Limb (tissue), 2 donors: ENCODE results near the gene PPP1R10.

Source experiments
- DNase-seq, 2 donors: peaks; one replicate each; pipeline ENCODE4 v3.0.0-alpha.2; 2016; ENCODE audit errors: extremely low spot score in 2 of 2

PPP1R10 gene

DNA sequence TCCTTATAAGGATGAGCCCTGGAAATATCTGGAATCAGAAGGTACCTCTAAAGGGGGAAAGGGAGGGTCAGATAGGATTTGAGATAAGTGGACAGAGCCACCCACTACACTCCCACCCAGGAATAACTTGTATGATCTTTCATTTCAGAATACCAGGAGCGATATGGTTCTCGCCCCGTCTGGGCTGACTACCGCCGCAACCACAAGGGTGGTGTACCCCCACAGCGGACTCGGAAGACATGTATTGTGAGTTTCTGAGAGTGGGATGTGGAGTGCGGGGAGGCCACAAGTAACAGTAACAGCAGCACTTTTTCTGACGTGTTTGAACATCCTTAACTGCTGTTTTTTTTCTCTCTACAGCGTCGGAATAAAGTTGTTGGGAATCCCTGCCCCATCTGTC is 2.5 kb upstream of the PPP1R10 start:
- no peak for DNase-seq

DNA sequence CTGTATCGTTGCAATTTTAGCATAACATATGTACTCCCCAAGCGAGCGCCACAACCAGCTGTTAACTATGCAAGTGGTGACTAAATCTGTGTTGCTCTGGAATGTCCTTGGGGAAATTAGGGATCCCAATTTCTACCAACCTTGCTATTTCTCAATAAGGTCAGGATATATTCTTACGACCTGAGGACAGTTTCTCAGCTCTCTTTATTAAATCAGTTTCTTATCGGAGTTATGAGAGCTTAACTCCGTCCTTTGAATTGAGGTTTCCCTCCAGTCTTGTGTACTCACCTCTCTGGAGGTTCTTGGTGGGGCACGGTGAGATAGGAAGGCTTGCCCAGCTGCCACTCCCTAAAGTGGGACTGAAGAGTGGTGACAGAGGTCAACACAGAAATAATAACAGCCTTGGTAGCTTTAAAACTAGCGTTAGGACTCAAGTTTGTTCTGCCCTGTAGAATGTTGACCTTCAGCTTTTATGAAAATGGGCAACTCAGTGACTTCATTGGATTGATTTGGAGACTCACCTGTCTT is 1.3 kb upstream of the PPP1R10 start:
- no peak for DNase-seq

DNA sequence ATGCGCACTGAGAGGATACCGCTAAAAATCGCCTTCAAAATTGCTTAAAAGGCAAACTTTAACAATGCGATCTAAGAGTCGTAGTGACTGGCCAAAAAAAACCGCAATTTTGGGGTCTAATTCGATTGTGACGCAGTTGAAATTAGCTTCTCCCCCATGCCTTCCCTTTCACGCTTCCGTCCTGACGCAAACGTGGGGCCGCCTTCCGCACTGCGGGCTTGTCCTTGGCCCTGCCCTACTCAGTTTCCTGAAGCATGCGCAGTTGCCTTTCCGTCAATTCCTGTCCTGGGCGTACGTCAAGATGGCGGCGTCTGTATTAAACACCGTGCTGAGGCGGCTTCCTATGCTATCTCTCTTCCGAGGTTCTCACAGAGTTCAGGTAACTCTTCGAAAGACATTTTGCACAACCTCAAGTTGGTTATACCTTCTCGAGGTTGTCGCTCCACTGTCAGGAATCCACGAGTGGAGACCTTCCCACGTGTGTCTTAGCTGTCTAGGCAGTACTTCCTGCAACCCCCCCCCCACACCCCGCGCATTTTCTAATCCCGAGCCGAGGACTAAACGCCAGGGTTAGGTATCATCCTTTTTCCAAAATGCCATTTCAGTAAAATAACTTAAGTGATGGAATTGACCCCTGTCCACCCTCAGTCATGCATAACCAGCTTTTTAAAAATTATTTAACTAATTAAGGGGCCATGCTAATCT is 674 bp upstream of the PPP1R10 start, which contains the start of gene MRPS18B:
Gene MRPS18B (plus strand): TSS at position 276 of the 705 bp plus-strand sequence. CDS start 26 bp downstream, at position 302.
- peak; percentile 95 to 99 for DNase-seq

DNA sequence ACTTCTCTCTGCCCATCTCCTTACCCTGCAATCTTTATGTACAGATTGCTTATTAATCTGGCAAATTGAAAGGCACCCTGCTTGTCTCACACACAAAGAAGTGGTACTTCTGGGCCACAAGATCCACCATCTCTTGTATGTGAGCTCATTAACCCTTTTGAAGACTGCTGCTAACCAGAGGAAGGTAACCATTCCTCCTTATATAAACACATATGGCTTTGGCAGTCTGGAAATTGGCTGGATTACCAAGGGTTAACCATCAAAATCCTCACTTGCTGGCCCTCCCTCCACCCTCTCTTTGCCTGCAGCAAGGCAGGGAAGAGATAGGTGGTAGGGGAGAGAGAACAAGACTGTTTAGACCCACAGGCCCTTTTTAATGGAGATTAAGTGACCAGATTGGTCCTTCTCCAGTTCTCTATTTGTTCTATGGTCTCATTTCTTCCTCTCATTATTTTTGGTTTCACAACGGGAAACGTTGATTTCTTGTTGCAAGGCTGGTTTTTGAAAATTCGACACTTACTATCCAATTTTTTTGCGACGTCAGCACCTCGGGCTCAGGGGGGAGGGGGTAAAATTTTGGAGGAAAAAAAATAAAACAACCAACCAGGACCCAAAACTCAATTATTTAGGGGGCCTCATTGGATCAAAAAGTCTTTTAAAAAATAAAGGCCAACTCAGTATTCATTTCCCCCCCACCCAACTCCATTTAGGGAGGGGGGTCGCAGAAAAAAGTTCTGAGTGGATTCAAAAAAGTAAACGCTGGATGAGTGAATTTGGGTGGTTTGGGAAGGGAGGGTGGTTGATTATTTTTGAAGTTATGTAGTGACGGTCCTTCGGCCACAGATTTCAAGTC is 859 bp downstream of the PPP1R10 start:
- peak; percentile 61 for DNase-seq

DNA sequence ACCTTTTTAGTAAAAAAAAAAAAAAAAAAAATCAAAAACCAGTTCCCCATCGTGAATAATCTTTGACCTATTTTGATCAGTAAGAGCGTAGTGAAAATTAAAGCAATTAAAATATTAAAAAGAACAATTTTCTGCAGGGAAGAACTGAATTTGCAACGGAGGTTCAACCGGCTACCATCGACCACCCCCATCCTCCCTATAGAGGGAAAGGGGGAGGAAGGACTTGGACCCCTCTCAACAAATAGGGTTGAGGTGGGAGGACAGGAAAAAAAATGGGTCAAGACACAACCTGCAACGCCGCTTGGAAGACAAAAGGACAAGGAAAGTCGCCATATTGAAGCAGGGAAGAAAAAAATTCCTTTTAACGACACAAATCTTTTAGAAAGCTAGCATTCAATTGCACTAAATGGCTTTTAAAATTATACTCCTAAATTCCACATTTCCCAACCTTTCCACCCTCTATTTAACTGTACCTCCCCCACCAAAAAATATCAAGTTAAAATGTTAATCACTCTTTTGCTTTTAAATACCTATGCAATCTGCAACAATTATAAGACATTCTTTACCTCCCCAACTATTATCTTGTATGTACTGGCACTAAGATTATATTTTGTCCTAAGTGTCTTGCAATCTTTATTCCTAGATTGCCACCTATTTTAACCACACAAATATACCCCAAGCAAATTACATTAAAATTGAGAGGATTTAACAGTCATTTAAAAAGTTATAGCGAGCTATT is 1.7 kb downstream of the PPP1R10 start:
- DNase-seq, result peak; percentile 76 to 82

DNA sequence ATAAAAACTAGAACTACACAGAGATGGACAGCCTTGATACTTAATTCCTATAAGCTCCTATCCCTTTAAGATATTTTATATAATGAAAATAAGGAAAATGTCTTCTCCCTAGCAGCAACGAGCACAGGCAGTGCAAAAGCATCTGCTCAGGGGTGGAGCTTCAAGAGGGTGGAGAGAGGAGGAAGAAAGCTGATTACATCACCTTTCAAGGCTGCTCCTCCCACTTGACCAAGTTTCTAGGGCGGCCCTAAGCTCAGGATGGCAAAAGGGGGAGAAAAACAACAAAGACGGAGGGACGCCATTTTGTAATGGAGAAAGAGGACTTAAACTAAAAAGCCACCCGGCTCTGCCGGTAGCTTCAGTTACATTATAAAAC is 2.2 kb downstream of the PPP1R10 start:
- peak; percentile 82 to 98 for DNase-seq

DNA sequence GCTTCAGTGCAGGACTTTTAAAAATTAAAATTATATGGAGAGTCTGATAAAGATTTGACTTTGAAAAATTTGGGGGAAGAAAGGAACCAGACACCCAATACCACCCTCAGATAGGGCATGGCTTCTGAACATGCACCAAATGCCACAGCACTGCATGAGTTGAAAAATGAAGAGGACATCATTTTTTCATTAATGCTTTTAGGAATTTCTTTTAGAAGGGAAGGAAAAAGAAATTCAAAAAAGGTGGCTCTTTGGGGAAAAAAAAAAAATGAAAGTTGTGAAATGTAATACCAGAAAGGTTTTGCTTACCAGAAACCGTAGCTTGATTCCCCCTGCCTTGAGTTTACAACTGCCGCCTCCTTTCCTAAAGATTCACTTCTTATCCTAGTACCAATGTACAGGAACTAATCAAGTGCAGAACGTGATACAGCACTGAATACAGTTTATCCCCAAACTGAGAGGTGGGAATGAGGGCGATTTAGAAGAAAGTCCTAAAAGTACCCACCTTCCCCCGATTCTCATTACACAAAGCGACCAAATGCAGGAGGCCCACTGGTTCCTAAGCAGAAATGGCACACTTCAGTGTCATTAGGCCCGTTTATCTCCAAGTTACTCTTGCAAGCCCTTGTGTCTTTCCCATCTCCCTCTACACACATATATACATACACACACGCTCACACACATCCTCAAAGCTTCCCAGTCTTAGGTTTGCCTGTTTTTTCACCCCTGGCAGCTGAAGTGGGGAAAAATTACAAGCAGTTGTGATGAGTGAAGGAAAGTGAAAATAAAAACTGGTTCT is 2.8 kb downstream of the PPP1R10 start:
- no peak for DNase-seq

DNA sequence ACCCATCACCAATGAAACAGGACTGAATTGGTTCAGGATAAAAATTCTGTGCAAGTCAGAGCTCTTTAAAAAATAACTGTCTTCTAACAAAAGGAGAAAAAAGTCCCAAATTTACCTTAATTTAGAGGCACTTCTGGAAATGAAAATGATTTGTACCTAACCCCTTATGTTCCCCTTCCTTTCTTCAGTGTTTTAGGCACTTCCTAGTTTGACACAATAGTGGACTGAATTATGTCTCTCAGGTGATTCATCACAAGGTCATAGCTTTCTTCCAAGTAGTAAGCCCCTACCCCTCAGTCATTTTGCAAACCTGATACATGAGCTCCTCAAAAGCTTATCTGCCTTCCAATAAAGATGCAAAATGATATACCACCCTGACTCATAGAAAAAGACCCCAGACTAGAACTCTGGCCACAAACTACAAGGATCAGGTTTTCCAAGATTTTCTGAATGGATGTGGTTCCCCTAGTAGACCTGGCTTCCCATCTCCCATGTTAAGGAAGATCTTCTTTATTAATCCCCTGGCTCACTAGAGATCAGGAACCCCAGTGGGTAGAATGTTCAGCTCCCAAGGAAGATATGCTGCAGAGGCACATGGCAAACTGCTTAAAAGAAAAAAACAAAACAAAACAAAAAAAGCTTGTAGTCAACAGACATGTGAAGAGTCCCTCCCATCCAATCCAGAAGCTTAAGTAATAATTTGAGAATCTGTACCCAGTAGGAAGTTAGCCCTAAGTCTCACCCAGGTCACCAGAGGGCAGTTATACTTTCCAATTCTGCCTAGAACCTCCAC is 3.6 kb downstream of the PPP1R10 start:
- DNase-seq, result no peak

DNA sequence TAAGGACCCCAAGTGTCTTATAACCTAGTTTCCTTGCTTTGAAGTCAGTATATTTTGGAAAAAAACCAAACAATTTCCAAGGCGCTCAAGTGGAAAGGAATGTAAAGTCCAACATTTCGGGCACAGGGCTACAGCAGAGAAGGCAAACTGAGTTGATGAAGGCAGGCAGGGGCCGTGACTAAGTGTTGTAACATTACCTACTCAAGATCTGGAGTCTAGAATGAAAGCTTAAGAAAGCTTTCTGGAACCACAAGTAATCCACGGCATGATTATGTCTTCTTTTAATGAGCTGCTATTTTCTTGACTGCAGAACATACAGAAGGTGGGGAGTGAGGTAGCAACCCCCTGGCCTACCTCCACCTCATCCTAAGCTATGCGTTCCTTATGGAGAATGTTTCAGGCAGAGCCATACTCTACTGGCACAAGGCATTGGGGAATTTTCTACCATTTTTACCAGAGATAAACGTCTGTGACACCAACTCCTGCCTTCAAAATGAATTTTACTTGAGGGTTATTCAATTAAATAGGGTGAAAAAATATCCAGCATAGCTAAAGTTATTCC is 4.3 kb downstream of the PPP1R10 start:
- DNase-seq, result no peak

DNA sequence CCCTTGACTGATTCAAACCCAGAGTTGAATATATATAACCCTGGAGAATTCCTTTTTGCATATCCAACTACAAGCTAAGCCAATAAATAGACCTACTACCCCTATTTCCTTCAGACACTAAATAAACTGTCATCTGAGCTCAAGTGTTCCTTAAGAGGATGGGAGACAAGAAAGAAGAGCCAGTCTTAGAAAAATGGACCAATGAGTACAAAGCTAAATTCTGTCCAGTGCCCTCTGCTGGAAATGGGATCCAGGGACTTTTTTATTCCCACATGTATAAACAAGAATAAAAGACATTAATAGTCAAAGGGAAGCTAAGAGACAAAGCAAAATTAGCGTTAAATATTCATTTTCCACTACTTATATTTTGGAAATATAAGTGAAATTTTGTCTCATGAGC is 4.8 kb downstream of the PPP1R10 start:
- no peak for DNase-seq

DNA sequence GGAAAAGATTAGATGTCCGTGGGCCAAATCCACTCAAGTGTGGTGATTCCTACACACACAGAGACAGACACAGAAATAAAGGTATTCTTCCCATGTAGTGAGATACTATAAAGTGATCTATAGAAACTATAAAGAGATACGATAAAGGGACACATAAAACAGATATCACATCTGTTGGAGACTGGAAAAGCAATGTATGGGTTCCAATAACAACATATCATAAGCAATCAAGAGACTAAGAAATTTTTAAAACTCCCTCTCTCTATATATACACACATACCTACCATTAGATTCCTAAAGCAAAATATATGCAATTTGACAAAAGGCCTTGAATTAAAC is 5.2 kb downstream of the PPP1R10 start:
- DNase-seq, result no peak

DNA sequence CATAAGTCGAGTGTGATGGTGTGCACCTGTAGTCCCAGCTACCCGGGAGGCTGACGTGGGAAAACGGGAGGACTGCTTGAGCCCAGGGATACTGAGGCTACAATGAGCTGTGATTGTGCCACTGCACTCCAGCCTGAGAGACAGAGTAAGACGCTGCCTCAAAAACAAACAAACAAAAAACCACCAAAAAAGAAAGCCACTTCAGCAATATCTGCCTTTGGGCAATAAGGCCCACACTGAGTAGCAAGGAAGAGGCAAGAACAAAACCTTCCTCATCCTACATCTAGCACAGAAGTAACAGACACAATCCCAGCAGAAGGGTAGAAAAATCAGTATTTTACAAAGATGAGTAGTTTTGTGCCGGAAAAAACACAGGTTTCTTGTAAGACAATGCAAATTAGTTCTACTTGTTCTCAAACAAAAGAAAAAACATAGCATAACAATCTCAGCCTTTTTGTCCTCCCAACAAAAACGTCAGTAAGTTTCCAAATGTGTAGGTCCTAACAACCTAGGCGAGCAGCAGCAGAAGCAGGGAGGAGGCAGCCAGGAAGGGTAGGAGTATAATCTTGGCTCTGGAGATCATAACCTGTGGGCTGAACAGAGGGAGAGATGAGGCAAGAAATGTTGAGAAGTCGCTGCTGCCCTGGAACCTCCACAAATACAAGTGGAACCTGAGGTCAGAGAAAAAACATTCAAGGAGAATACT is 5.7 kb downstream of the PPP1R10 start:
- DNase-seq, result no peak

DNA sequence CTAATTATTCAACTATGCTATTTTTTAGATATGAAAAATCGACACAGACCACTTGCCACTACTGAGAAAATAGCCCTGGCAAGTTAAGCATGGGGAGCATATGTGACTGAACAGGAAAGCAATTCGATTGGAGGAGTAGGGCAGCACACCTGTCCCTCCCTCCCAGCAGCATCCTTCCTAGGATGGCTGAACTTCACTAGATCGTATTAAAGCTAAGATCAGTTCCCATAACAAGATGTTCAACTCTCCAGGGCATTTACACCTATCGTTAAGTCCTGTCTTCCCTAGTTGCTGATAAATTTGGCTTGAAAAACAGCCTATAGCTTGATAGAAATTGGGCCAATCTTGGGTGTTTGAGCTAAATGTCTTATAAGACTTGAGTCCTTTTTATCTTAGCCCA is 7.0 kb downstream of the PPP1R10 start:
- no peak for DNase-seq

DNA sequence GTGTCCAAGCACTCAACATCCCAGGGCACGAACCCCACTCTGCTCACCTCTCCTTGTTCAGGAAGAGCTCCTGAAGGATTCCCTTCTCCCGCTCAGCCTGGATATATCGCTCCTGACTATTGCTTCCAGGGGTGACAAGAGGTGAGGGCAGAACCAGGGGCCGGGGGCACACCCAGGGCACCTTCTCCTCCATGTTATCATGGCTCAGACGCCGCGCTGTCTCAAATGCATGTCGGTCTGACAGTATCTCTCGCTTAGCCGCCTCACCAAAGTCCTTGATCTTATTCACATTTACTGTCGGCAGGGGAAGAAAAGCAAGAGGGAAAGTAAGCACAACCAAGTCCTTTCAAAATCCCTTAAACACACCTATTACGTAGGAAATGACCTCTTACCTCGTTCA is 13.1 kb downstream of the PPP1R10 start:
- DNase-seq, result no peak

DNA sequence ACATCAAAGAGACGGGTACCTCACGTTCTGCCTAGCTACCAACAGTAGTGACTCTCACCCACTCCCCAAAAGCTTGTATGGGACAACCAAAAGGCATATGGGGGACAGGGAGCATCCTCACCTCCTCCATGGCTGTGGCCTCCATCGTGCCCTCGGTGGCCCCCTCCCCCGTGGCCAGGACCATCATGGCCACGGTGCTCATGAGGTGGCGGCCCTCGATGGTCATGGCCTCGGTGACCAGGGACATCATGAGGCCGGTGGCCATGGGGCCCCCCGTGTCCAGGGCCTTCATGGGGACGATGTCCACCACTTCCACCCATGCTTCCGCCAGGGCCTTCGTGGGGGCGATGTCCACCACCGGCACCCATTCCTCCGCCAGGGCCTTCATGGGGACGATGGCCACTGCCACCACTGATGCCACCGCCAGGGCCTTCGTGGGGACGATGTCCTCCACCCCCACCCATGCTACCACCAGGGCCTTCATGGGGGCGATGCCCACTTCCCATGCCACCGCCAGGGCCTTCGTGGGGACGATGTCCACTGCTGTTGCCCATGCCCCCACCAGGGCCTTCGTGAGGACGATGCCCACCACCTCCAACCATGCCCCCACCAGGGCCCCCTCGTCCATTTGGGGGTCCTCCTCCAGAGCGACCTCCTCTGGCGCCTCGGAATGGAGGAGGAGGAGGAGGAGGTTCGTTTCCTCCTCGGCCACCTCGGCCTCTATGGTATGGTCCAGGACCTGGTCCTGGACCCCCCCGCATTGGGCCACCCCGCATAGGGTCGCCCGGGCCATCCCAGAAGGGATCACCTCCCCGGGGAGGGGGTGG is 15.0 kb downstream of the PPP1R10 start:
- no peak for DNase-seq

DNA sequence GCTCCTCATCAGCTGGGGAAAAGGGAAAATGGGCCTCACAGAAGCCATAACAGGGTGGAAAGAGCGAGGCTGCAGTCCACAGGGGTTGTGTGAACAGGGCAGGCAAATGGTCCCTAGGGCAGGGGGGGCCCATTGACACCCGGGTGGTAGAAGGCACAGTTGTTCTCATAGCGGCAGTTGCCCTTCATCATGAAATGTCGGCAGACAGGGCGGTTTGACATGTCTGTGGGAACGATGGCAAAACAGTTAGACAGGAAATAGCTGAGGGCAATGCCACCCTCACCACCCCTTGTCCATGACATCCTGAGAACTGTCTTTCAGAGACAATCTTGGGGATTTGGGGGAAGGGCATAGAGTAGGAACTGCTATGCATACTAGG is 15.6 kb downstream of the PPP1R10 start:
- DNase-seq, result no peak

DNA sequence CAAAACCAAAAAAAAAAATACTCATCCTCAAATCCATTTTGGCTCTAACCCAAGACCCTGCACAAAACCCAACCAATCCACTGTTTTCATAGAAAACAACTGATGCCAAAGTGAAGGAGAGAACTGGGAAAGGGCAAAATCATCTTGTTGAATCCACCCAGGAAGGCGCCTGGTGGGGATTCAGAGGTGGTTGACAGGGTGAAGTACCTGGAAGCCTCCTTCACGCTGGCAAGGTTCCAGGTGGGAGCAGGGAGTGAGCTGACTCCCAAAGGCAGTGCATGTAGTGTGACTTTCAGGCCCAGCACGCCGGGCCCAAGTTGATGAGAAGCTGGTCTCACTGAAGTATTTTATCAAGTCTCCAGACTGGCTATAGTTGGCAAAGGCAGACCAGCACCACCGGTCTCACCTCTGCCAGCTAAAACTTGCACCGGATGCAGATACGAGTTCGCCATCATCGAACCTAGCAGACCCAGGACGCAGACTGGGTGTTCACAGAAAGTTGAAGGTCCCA is 16.5 kb downstream of the PPP1R10 start:
- no peak for DNase-seq

DNA sequence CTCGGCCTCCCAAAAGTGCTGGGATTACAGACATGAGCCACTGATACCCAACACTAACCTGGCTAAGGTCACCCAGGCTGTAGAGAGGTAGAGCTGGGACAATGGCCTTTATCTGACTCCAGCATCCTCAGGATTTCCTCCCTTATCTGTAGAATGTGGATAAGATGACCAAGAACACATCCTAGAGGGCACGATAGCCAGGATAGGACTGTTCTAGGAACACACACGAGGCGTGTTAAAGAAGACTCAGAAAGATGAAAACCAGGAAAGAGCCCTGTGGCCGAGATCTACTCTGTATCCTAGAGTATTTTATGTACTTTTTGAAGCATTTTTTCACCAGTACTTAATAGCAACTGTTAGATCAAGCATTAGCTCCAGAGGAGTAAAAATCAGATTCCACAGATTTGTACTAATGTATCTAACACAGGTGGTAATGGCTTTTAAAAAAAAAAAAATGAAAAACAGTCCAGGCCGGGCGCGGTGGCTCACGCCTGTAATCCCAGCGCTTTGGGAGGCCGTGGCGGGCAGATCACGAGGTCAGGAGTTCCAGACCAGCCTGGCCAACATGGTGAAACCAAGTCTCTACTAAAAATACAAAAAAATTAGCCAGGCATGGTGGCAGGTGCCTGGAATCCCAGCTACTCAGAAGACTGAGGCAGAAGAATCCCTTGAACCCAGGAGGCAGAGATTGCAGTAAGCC is 17.3 kb downstream of the PPP1R10 start:
- no peak for DNase-seq
